Stimulated activated CD4-positive, alpha-beta T cell treated with anti-CD3 and anti-CD28 coated beads, Interleukin-4, amount 100 ng/mL, for 1 hour (primary cell): ENCODE data around the gene SSBP4.

ENCODE experiments used
- DNase-seq: peaks from one replicate; pipeline ENCODE4 v3.0.0-alpha.2; 2020

Gene SSBP4

GRCh38 chr19:18422530-18423191, 3.5 kb downstream of the SSBP4 start:
- no peak for DNase-seq

GRCh38 chr19:18423258-18424020, 4.2 kb downstream of the SSBP4 start:
- no peak for DNase-seq

GRCh38 chr19:18424122-18424889, 5.1 kb downstream of the SSBP4 start:
- no peak for DNase-seq

GRCh38 chr19:18424890-18425514, 5.8 kb downstream of the SSBP4 start:
- DNase-seq: no peak

- DNase-seq: no peak
Observed at GRCh38 chr19:18425515-18426415, 6.6 kb downstream of the SSBP4 start.

- no peak for DNase-seq
Observed at GRCh38 chr19:18426416-18426767, 7.2 kb downstream of the SSBP4 start.

- no peak for DNase-seq
Observed at GRCh38 chr19:18427080-18427742, 8.0 kb downstream of the SSBP4 start.

- no peak for DNase-seq
Observed at GRCh38 chr19:18427743-18428113, 8.5 kb downstream of the SSBP4 start.

GRCh38 chr19:18428173-18428786, 9.1 kb downstream of the SSBP4 start:
- DNase-seq: no peak

GRCh38 chr19:18428787-18429674, 9.8 kb downstream of the SSBP4 start:
- peak; percentile 70 for DNase-seq

- DNase-seq: no peak
Observed at GRCh38 chr19:18429717-18430416, 10.7 kb downstream of the SSBP4 start.

- no peak for DNase-seq
Observed at GRCh38 chr19:18430417-18431144, 11.4 kb downstream of the SSBP4 start.

- DNase-seq: no peak
Observed at GRCh38 chr19:18431351-18432197, 12.4 kb downstream of the SSBP4 start.

- DNase-seq: no peak
Observed at GRCh38 chr19:18432275-18433014, 13.2 kb downstream of the SSBP4 start.

- DNase-seq: peak; percentile 43
Observed at GRCh38 chr19:18433015-18433691, 14.0 kb downstream of the SSBP4 start.

GRCh38 chr19:18433735-18434398, 14.7 kb downstream of the SSBP4 start:
- no peak for DNase-seq
